ENCODE measurements around the gene SLC22A23.
A peak's percentile ranks its signal among the peaks of the same experiment; 100 is the strongest.

The SLC22A23 gene

DNA sequence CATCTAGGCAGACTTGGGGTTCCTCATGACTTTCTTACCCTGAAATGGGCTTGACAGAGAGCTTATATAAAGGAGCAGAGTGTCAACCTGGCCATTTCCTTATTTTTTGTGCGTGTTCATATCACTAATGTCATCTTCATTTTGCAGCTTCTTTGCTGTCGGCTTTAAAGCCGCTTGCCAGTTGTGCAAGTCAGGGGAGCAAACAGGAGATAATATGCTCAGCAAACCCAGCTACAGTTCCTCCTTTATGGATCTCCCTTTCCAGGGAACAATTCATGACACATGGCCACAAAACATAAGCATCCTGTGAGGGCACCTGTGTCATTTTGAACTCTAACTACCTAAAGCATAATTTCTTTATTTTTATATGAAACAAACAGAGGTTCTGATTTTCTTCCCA is 222.9 kb downstream of the SLC22A23 start:
- no peak for DNase-seq

DNA sequence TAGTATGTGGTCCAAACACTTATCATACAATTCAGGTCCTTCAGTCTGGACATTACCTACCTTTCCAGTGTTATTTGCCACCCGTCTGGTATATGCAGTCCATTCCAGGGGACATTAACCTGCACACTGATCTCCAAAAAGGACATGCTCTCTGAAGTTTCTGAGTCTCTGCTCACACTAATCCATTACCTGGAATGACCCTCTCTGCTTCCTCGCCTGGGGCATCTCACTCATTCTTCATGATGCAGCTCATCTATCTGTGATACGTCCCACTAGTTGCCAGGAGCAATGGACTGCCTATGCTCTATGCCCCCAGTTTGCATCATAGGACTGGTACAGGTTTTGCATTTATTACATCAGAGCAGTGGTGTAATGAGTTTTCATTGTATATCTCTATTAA is 223.5 kb downstream of the SLC22A23 start:
- no peak for DNase-seq

DNA sequence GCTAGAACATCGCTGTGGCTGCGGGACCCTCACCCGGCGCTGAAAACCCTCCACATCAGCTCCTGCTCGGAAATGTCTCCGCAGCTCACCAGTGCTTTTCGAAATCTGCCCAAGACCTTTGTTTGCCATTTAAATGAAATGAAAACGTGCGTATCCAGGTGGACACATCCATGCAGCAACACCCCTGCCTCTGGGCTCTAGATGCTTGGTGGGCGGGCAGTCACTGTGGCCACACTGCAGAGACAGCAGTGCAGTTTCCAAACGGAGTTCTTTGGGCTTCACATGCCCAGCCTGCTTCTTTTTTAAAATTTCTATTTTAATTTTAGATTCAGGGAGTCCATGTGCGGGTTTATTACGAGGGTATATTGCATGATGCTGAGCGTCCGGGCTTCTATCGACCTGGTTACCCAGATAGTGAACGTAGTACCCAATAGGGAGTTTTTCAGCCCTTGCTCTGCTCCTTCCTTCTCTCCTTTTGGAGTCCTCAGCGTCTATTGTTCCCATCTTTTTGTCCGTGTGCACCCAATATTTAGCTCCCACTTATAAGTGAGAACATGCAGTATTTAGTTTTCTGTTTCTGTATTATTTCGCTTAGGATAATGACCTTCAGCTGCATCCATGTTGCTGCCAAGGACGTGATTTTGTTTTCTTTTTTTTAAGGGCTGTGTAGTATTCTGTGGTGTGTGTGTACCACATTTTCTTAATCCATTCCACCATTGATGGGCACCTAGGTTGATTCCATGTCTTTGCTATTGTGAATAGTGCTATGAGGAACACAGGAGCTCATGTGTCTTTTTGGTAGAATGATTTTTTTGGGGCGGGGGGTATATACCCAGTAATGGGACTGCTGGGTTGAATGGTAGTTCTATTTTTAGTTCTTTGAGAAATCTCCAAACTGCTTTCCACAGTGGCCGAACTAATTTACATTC is 224.6 kb downstream of the SLC22A23 start:
- DNase-seq = no peak

DNA sequence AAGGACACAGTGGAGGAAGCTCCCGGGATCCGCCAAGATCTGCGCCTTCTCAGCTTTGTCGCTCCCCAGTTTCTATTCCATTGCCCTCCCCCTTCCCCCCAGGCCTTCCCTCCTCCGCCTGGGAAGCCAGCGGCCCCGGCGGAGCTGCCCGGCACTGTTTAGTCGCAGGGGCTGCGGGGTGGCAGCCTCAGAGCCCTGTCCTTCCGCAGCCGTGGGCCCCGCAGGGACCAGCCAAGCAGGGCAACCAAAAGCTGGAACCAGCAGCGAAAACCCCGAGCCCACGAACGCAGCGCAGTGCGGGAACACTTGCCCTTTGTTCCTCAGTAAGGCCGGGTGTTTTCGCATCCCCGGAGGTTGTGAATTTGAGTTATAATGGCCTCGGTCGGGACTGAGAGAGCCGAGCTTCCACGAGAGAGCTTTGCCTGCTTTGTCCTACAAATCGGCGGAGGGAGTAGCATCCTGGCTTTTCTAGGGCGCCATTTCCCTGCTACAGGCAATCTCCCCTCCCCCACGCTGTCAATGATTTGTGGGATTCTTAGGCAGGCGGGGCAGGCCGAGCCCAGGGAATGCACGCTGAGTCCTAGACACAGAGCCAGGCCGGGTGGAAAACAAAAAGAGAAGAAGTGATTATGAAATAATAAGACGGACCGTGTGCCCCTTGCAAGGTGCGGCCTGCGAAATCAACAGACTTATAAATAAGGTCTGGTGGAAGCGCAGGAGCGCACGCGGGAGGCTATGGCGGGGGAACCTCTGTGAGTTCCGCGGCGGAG is 225.4 kb downstream of the SLC22A23 start:
- peak; percentile 87 for DNase-seq

DNA sequence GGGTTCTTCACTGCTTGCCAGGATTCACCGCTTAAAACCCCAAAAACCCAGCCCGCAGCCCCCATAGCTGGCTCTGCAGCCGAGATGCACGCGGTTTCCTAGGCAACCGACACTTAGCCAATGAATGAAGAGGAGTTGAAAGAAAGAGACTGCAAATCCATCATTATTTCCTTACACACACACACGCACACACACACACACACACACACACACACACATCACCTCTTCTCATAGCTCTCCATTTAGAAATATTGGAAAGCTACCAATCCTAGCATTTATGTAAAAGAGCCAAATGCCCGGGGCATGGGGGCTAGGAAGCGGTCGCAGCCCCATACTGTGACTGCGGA is 226.0 kb downstream of the SLC22A23 start:
- peak; percentile 77 for DNase-seq

DNA sequence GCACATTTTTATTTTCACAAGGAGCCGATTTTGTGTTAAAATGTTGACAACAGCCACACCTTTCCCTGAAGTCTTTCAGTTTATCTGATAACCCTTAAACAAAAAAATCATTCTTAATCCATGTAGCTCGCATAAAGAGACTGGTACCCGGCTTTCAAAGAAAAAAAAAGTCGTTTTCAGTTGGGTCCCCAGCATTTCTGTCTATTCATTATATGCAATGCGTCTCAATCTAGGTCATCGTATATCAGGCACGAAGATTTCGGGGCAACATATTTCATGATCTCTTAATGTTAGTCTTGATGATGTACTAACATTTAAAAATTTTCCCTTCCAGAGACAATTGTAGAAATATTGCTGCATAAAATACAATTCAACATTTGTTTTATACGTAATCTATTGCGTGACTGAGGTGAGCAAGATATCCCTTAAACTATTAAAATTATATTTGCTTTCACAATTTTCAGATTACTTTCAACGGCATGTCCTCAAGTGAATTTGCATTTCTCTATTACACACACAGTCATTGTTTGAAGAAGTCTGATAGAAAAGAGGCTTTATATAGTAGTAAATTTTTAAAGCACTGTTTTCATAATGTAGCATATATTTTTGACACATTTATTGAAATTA is 226.5 kb downstream of the SLC22A23 start:
- DNase-seq = no peak

DNA sequence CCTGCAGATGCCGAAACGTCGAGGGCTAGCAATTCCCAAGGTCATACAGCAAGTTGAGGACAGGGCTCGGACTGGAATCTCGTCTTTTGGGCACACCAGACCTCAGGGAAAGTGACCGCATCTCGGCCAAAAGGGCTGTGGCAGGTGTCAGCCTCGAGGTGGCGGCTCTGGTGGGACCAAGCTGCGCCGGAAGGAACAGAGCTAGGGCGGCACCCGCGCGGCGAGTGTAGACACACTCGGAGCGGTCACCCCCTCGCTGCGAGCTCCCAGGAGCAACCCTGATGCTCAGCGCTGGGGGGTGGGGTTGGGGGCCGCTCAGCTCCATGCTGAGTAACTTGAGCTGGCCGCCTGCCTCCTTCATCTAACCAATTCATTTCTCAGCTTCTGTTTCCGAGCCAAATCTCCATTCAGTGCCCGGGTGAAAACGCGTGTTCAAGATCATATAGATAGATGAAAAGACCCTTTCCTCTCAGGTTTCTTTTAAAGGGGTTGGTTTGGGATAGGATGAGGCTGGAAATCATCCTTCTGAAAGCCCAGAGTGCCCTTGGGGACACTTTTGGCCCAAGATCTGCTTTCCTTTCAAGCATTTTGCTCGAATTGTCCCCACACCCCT is 227.2 kb downstream of the SLC22A23 start:
- DNase-seq = no peak

DNA sequence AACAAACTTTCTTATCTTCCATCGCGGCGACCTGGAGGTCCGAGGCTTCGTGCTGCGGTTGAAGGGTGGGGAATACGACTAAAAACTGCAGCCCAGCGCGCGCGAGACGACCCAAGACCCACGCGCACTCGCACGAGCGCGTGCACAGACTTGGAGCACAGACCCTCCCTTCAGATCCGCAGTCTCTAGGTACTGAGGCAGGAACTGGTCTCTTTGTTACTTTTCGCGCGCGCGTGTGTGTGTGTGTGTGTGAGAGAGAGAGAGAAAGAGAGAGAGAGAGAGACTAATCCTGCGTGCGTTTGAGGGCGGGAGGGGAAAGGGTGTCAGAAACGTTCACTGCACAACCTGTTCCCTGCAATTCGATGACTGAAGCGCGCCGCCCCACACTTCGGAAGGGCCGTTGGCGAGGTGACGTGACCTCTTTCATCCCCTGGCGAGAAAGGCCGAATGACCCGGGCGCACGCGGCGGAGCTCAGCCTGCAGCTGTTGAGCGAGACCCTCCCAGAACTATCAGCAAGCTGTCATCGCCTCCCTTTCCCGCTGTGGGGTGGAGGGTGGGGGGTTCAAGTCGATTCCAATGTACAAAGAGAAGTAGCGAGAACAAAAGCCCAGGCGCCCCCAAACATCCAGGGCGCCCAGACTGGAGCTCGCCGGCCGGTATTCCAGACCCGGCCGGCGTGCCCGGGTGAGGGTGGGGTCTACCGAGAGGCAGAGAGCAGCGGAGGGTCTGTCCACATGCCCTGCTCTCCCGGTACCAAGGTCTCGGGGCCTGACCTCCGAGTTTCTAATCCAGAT is 227.9 kb downstream of the SLC22A23 start:
- DNase-seq = peak; percentile 58

DNA sequence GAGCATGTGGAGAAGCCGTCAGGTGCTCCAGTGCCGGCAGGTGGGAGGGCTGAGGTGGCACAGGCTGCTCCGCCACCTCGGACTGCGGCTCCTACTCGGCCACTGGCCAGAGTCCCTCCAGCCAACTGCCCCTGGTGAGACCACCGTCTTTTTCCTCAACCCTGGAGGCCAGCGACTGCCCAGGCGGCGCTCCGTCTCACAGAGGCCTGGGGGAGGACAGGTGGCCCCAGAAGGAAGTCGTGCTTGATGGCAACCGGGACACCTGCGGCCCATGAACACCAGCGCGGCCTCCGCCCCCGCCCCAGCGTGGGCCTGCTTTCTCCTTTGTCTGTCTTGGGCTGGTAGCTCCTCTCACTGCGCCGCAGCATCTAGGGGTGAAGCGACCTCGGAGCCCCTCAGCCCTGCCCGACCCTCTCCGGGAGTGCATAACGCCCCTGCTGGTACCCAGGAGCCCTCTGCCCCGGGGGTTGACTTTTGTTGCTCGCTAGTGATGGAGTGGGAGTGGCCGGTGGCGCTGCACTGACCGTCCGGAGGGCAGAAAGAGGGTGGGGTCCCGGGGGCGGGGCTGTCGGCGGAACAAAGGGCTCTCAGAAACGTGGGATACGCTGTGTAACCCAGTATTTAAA is 228.7 kb downstream of the SLC22A23 start:
- no peak for DNase-seq

DNA sequence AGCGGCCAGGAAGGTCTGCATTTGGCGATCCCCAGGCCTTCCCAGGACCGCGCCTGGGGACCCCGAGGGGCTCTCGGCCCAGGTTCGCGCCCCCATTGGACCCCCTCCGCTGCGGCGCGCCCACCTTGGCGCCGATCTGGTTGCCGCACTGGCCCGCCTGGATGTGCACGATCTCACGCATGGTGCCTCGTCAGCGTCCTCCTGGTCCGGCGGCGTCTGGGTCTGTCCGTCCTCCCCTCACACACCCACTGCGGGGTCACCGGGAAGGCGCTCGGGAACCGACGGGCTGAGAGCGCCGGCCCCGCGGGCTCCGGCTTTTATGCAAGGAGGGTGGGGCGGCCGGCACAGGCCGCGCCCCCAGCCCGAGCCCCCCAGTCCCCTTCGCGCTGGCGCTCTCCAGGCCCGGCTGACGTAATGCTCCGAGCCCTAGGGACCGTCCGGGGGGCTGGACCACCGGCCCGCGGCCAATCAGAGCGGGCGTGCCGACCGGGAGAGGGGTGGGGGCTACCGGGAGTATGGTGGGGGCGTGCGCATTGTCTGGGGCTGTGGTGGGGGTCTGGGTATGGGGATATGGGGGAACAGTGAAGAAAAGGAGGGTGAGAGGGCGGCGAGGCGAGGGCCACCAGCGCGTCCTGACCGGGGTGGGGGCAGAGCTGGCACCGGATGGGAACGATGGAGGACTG is 229.3 kb downstream of the SLC22A23 start, which contains the start of gene TUBB2B:
TSS of gene TUBB2B (minus strand) at position 291 of the 683 bp plus-strand sequence. CDS start at position 181, 110 bp downstream.
- peak; percentile 89 for DNase-seq

DNA sequence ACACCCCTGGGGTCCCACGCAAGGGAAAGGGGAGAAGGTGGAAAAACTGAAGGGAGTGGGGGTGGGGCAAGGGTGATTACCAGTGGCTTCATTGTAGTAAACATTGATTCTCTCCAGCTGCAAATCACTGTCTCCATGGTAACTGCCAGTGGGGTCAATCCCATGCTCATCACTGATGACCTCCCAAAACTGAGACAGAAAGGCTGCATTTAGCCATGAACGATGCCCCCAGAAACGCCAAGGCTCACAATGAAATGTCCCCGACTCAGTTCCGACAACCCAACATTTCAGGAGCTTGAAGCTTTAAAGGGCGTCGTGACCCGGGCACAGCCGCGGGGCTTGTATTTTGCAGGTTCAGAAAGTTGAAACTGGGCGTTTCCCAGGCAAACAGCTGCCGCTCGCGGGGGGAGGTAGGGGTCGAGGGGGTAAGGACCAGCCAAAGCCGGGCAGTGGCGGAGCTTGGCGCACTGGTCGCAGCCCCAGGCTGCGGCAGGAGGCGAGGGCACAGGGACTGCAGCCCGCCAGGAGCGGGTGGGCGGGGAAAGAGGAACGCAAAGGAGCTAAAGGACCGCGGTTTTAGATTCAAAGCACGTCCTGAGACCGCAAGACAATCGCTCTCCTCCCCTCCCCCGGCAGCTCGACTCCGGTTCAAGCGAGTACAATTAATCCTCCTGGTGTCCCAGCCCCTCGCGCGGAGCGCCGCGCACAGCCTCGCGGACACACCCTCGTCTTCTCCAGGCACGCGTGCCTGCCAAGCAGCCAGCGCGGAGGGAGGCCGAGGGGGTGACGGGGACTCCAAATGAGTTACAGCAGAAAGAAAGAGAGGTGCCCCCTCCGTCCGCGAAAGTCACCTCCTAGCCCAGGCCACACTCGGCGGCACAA is 230.1 kb downstream of the SLC22A23 start:
- DNase-seq = peak; percentile 77

DNA sequence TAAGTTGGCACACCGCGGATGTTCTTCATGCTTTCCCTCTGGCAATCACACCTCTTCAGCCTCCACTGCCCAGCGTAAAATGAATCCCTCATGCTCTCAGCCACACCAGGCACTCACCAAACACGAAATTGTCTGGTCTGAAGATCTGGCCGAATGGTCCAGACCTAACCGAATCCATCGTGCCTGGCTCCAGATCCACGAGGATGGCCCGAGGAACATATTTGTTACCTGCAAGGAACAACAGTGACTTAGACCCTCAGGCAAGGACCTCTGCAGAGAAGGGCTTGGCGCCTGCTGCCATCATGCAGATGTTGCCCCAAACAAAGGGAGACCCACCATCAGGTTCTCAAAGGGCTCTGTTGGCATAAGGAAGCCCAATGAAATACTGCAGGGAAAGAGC is 230.8 kb downstream of the SLC22A23 start:
- no peak for DNase-seq

DNA sequence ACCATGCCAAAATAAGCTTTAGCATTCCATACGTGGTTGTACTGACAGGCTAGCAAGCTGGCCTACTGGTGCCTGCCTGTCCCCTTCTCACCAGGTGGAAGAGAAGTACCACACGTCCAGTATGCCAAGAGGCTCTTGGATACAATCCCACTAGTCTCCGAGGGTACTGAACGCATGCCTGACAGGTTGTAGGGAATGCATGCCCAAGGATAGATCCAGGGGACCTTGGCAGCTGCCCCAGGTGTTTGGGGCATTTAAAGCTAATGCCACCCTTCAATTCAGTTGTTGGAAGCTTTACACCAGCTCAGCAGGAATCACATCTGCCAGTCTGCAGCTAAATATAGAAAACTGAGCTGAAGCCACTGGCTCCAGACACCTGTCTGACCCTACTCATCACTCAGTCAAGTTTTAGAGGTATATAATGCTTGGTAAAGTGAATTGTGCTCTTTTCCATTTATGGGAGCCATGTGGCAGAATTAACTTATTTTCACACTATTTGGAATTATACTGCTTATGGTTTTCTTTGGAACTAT is 234.3 kb downstream of the SLC22A23 start:
- no peak for DNase-seq

DNA sequence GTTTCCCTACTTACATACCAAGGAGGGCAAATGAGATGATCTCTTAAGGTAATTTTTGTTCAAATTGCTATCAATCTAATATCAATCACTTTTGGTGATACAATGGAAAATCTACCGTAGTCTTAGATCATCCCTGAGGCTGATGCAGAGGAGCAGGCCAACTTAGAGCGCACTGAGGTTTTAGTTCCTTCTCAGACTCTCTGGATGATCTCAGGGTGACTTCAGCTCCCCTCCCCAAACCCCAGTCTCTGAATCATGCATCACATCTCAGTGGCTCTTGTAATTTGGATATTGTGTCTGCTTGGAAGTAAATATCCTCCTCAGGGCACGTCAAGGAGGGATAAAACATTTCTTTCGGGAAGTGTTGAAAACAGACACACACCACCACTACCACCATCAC is 235.3 kb downstream of the SLC22A23 start:
- DNase-seq = no peak

DNA sequence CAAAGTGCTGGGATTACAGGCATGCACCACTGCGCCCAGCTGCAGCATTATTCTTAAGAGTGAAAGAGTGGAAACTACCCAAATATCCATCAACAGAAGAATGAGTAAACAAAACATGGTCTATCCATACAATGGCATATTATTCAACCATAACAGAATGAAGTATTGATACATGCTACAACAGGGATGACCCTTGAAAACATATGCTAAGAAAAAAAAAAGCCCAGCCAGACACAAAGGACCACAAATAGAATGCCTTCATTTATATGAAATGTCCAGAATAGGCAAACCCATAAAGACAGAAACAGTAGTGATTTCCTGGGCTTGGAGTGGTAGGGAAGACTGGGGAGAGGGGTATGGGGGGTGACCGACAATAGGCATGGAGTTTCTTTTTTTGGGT is 236.5 kb downstream of the SLC22A23 start:
- DNase-seq = no peak

Data from left hindlimb (tissue), 1 donor.